NB4 (cell line): ENCODE data around the gene PAX2.

ENCODE experiments used
- DNase-seq: peaks from one replicate; pipeline ENCODE4 v3.0.0; 2010; ENCODE audit warnings: low read depth
- H3K4me3 ChIP-seq: one replicate; pipeline ENCODE4 v1.5.1; 2011; ENCODE audit warnings: mild to moderate bottlenecking, low read depth, low read length, moderate library complexity
- CTCF ChIP-seq: IDR thresholded peaks from one replicate; pipeline ENCODE4 v1.5.1; 2012; ENCODE audit warnings: low read depth, low read length
- MAX ChIP-seq: IDR thresholded peaks from 2 replicates; pipeline ENCODE4 v1.6.1; 2011; ENCODE audit warnings: low read depth, low read length
- MYC ChIP-seq: IDR thresholded peaks from 2 replicates; pipeline ENCODE4 v1.6.1; 2011; ENCODE audit warnings: low read depth, low read length
- POLR2A ChIP-seq: IDR thresholded peaks from 2 replicates; pipeline ENCODE4 v1.6.1; 2011; ENCODE audit warnings: mild to moderate bottlenecking; ENCODE audit not compliant: insufficient read length; ENCODE audit errors: extremely low read depth

Gene PAX2

GRCh38 chr10:100869399-100869798, 124.0 kb downstream of the PAX2 start:
- TF ChIP-seq MAX = no peak
- no peak for TF ChIP-seq CTCF
- no peak for TF ChIP-seq MYC
- TF ChIP-seq POLR2A = no peak
- H3K4me3 ChIP-seq = no peak overlapping the region
- no peak for DNase-seq

- DNase-seq = peak; percentile 78
- TF ChIP-seq CTCF (peak; percentile 71), POLR2A (no peak)
- no peak overlapping the region for H3K4me3 ChIP-seq
Observed at GRCh38 chr10:100872034-100872791, 126.8 kb downstream of the PAX2 start.

- no peak overlapping the region for H3K4me3 ChIP-seq
- DNase-seq = no peak
- TF ChIP-seq MAX (no peak), POLR2A (no peak), MYC (no peak), CTCF (no peak)
Observed at GRCh38 chr10:100873146-100873826, 127.9 kb downstream of the PAX2 start.

GRCh38 chr10:100873827-100874326, 128.5 kb downstream of the PAX2 start:
- DNase-seq = no peak
- no peak overlapping the region for H3K4me3 ChIP-seq
- TF ChIP-seq MAX (no peak), POLR2A (no peak), CTCF (no peak), MYC (no peak)

- no peak overlapping the region for H3K4me3 ChIP-seq
- no peak for DNase-seq
- TF ChIP-seq MYC = no peak
- no peak for TF ChIP-seq CTCF
- no peak for TF ChIP-seq MAX
- TF ChIP-seq POLR2A = no peak
Observed at GRCh38 chr10:100874702-100875483, 129.5 kb downstream of the PAX2 start.
